Type B pancreatic cell (in vitro differentiated cells): ENCODE measurements around the gene KIF16B. TPM values are rescaled to one million over a fixed set of nuclear protein-coding genes. Genes with fewer than 3 reads are reported as not detected.

Experiments used
- DNase-seq: peaks from one replicate; pipeline ENCODE4 v3.0.0; 2021; ENCODE audit warnings: mixed read lengths; ENCODE audit not compliant: unreplicated experiment; ENCODE audit errors: extremely low spot score
- H3K27ac Mint-ChIP-seq: 2 replicates; pipeline ENCODE4 v1.8.0; 2021; ENCODE audit warnings: mild to moderate bottlenecking, mixed read lengths
- H3K27me3 Mint-ChIP-seq: 2 replicates; pipeline ENCODE4 v1.8.0; 2021; ENCODE audit warnings: mixed read lengths
- H3K36me3 Mint-ChIP-seq: 2 replicates; pipeline ENCODE4 v1.8.0; 2021; ENCODE audit warnings: mixed read lengths
- H3K4me1 Mint-ChIP-seq: one replicate; pipeline ENCODE4 v1.8.0; 2021; ENCODE audit warnings: mixed read lengths; ENCODE audit not compliant: unreplicated experiment
- H3K4me3 Mint-ChIP-seq: 2 replicates; pipeline ENCODE4 v1.8.0; 2021; ENCODE audit warnings: mild to moderate bottlenecking, mixed read lengths
- H3K9me3 Mint-ChIP-seq: 2 replicates; pipeline ENCODE4 v1.8.0; 2021; ENCODE audit warnings: mixed read lengths
- CTCF ChIP-seq: fragments of 200-600 bp; sonication (generic); conservative IDR thresholded peaks from 2 replicates; pipeline ENCODE4 v1.5.0; 2021; ENCODE audit warnings: antibody characterized with exemption, mild to moderate bottlenecking
- total RNA-seq: library from RNA; stranded (reverse); gene quantifications from 2 replicates; pipeline ENCODE4 v1.2.1, GENCODE V29; 2021; ENCODE audit warnings: low replicate concordance

KIF16B gene
- total RNA-seq, 1 donor from 2014 or later, result 10.3 TPM

DNA sequence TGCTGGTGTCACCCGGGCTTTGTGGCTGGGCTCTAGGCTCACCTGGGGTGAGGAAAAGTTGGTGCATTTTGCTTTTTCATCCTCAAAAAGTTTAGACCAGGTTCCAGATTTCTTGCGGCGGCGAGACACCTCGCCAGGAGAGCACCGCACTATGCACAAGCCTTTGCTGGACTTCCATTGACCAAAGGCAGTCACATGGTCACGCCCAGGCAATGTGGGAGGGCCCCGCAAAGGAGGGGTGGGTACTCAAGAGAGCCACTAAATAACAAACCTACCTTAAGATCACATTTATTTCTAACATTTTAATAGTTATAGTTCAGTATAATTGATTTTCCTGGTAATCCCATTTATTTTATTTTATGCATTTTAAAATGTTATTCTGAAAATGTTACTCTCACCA lies 3.0 kb upstream of the KIF16B start:
- no peaks in the 10 kb centered on the region for H3K36me3 Mint-ChIP-seq
- peaks cover 45% of the 10 kb centered on the region for H3K4me1 Mint-ChIP-seq
- H3K4me3 Mint-ChIP-seq, result peak overlapping the region; percentile 98
- no peak for DNase-seq
- peaks cover 4% of the 10 kb centered on the region for H3K9me3 Mint-ChIP-seq
- no peak for TF ChIP-seq CTCF
- H3K27me3 Mint-ChIP-seq, result no peaks in the 10 kb centered on the region
- no peak overlapping the region for H3K27ac Mint-ChIP-seq

- Mint-ChIP-seq H3K4me1 (peaks cover 45% of the 10 kb centered on the region), H3K27me3 (no peaks in the 10 kb centered on the region), H3K4me3 (peak overlapping the region; percentile 98), H3K9me3 (no peaks in the 10 kb centered on the region), H3K27ac (peak overlapping the region; percentile 80), H3K36me3 (no peaks in the 10 kb centered on the region)
- TF ChIP-seq CTCF, result no peak
- no peak for DNase-seq
These were observed 2.3 kb upstream of the KIF16B start for GRCh38 chr20:16575390-16576140.

GRCh38 chr20:16574656-16575355 lies 1.6 kb upstream of the KIF16B start:
- H3K9me3 Mint-ChIP-seq, result no peaks in the 10 kb centered on the region
- no peak for TF ChIP-seq CTCF
- peak overlapping the region; percentile 98 for H3K4me3 Mint-ChIP-seq
- no peaks in the 10 kb centered on the region for H3K27me3 Mint-ChIP-seq
- H3K36me3 Mint-ChIP-seq, result no peaks in the 10 kb centered on the region
- DNase-seq, result peak; percentile 84
- H3K27ac Mint-ChIP-seq, result peak overlapping the region; percentile 80
- H3K4me1 Mint-ChIP-seq, result peaks cover 42% of the 10 kb centered on the region

DNA sequence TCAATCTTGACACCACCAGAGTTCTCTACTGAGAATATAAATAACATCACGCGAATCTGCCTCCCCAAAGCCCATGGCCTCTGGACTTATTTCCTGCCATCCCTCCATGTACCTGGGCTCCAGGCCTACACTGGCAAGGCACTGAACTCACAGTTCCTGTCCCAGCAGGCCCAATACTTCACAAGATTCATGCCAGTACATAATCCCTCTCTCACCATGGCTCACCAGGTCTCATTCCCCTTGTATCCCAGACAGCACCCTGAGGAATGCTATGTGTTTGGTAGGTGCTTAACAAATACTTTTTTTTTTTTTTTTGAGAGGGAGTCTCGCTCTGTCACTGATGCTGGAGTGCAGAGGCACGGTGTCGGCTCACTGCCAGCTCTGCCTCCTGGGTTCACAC lies 1.9 kb downstream of the KIF16B start:
- Mint-ChIP-seq H3K27me3 (no peaks in the 10 kb centered on the region), H3K36me3 (no peaks in the 10 kb centered on the region), H3K9me3 (no peaks in the 10 kb centered on the region), H3K27ac (no peak overlapping the region), H3K4me3 (peak overlapping the region; percentile 53), H3K4me1 (peaks cover 45% of the 10 kb centered on the region)
- DNase-seq, result no peak
- TF ChIP-seq CTCF, result no peak

DNA sequence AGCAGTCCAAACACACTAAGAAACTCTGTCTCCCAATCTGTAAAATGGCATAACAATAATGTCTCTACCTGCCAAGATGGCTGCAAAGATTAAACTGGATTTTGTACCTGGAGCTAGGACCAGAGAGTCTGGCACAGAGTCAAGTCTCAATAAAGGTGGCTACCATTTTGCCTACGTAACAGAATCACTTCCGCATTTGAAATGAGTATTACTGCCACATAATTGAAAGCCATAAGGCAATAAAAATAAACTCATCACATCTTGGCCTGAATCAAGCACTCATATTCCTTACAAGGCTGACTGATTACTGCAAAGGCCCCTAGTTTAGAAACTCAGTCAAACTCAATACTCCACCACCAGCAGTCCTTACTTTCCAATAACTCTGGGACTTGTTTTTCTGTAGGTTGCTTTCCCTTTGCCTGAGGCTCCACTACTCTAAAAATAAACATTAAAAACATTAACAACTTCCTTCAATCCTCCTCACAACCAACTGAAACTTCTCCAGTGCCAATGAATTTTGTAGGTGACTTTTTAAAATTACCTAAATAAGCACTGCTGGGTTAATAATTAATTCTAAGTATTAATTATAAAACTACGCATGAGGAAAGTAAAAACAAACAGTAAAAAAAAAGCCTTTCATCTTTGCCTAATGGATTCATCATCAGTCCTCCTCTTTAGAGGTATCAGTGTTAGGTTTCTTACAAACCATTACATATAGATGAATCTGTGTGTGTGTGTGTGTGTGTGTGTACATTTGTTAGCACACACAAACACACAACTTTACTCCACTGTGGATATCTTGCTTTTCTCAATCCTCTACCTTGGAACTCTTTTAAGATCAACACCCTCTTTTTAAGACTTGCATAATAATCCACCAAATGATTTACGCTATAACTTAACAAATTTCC lies 3.7 kb downstream of the KIF16B start:
- Mint-ChIP-seq H3K4me1 (peaks cover 39% of the 10 kb centered on the region), H3K36me3 (no peaks in the 10 kb centered on the region), H3K27me3 (no peaks in the 10 kb centered on the region), H3K9me3 (no peaks in the 10 kb centered on the region), H3K27ac (peak overlapping the region; percentile 13), H3K4me3 (no peak overlapping the region)
- DNase-seq, result no peak
- TF ChIP-seq CTCF, result no peak
